Measurements from ENCODE around the gene FMN2.

Gene FMN2

GRCh38 chr1:240394353-240394752, 302.7 kb downstream of the FMN2 start:
- Mint-ChIP-seq H3K27me3 (ENCODE audit: low read depth, poor library complexity) (peaks cover 5% of the 10 kb centered on the region), H3K27ac (no peak overlapping the region), H3K9me3 (peaks cover 4% of the 10 kb centered on the region), H3K36me3 (ENCODE audit: low read depth) (peaks cover 4% of the 10 kb centered on the region), H3K4me3 (no peak overlapping the region), H3K4me1 (no peaks in the 10 kb centered on the region)
- no peak for TF ChIP-seq CTCF (IDR thresholded peaks at IDR 0.05)
- DNase-seq: no peak

GRCh38 chr1:240395336-240395735, 303.7 kb downstream of the FMN2 start:
- no peak for DNase-seq
- H3K27me3 Mint-ChIP-seq (ENCODE audit: low read depth, poor library complexity): peaks cover 8% of the 10 kb centered on the region
- no peaks in the 10 kb centered on the region for H3K4me1 Mint-ChIP-seq
- H3K9me3 Mint-ChIP-seq: peaks cover 4% of the 10 kb centered on the region
- no peak overlapping the region for H3K27ac Mint-ChIP-seq
- no peak overlapping the region for H3K4me3 Mint-ChIP-seq
- peaks cover 4% of the 10 kb centered on the region for H3K36me3 Mint-ChIP-seq (ENCODE audit: low read depth)
- TF ChIP-seq CTCF (IDR thresholded peaks at IDR 0.05): no peak

GRCh38 chr1:240399381-240399780, 307.7 kb downstream of the FMN2 start:
- DNase-seq: no peak
- no peak for TF ChIP-seq CTCF (IDR thresholded peaks at IDR 0.05)
- Mint-ChIP-seq H3K27me3 (ENCODE audit: low read depth, poor library complexity) (peaks cover 3% of the 10 kb centered on the region), H3K27ac (no peak overlapping the region), H3K4me3 (no peak overlapping the region), H3K4me1 (no peaks in the 10 kb centered on the region), H3K9me3 (no peaks in the 10 kb centered on the region), H3K36me3 (ENCODE audit: low read depth) (no peaks in the 10 kb centered on the region)

- H3K9me3 Mint-ChIP-seq: no peaks in the 10 kb centered on the region
- peaks cover 3% of the 10 kb centered on the region for H3K27me3 Mint-ChIP-seq (ENCODE audit: low read depth, poor library complexity)
- no peak overlapping the region for H3K4me3 Mint-ChIP-seq
- H3K36me3 Mint-ChIP-seq (ENCODE audit: low read depth): no peaks in the 10 kb centered on the region
- no peaks in the 10 kb centered on the region for H3K4me1 Mint-ChIP-seq
- no peak for TF ChIP-seq CTCF (IDR thresholded peaks at IDR 0.05)
- H3K27ac Mint-ChIP-seq: no peak overlapping the region
- DNase-seq: no peak
Observed at GRCh38 chr1:240401731-240402130, 310.0 kb downstream of the FMN2 start.

- H3K36me3 Mint-ChIP-seq (ENCODE audit: low read depth): no peaks in the 10 kb centered on the region
- H3K27me3 Mint-ChIP-seq (ENCODE audit: low read depth, poor library complexity): peaks cover 3% of the 10 kb centered on the region
- H3K4me3 Mint-ChIP-seq: no peak overlapping the region
- TF ChIP-seq CTCF (IDR thresholded peaks at IDR 0.05): no peak
- H3K27ac Mint-ChIP-seq: no peak overlapping the region
- H3K9me3 Mint-ChIP-seq: no peaks in the 10 kb centered on the region
- no peaks in the 10 kb centered on the region for H3K4me1 Mint-ChIP-seq
- DNase-seq: no peak
Observed at GRCh38 chr1:240402326-240402725, 310.6 kb downstream of the FMN2 start.

GRCh38 chr1:240404286-240404685, 312.6 kb downstream of the FMN2 start:
- Mint-ChIP-seq H3K4me1 (no peaks in the 10 kb centered on the region), H3K9me3 (no peaks in the 10 kb centered on the region), H3K27ac (no peak overlapping the region), H3K27me3 (ENCODE audit: low read depth, poor library complexity) (peaks cover 3% of the 10 kb centered on the region), H3K36me3 (ENCODE audit: low read depth) (no peaks in the 10 kb centered on the region), H3K4me3 (no peak overlapping the region)
- DNase-seq: no peak
- TF ChIP-seq CTCF (IDR thresholded peaks at IDR 0.05): no peak

Measured in nephron progenitor cell (in vitro differentiated cells).